Coronary artery (tissue), 2 donors: ENCODE measurements around the gene LPXN.

Experiments used
- DNase-seq: peaks from one replicate; pipeline ENCODE4 v3.0.0-alpha.2; 2017; ENCODE audit warnings: low spot score
- H3K27ac ChIP-seq, 2 donors: fragments of 200-600 bp; sonication (generic); one replicate each; pipeline ENCODE4 v1.5.1; 2016 to 2019
- H3K4me3 ChIP-seq: fragments of 200-600 bp; sonication (generic); 2 replicates; pipeline ENCODE4 v1.5.1; 2016; ENCODE audit warnings: mild to moderate bottlenecking, moderate library complexity
- TF ChIP-seq, protein P1 (sequence below): fragments of 200-600 bp; sonication (generic); IDR thresholded peaks from one replicate; pipeline ENCODE4 v1.5.1; 2019; ENCODE audit warnings: antibody characterized with exemption

Gene LPXN

DNA sequence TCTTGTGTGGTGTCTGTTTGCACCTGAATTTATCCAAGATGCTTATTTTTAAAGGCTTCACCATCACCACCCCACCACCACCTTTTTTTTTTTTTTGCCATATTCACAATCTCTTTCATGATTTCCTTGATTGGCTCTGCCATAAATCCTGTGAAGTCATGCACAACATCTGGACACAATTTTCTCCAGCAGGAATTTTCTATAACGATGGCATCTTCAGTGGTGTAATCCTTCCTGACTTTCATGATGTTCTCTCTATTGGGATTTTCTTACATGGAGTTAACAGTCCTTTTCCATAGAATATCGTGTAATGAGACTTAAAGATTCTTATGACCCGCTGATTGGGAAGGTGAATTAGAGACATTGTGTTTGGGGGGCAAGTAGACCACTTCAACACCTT lies 21.0 kb upstream of the LPXN start:
- TF ChIP-seq, protein P1, sequence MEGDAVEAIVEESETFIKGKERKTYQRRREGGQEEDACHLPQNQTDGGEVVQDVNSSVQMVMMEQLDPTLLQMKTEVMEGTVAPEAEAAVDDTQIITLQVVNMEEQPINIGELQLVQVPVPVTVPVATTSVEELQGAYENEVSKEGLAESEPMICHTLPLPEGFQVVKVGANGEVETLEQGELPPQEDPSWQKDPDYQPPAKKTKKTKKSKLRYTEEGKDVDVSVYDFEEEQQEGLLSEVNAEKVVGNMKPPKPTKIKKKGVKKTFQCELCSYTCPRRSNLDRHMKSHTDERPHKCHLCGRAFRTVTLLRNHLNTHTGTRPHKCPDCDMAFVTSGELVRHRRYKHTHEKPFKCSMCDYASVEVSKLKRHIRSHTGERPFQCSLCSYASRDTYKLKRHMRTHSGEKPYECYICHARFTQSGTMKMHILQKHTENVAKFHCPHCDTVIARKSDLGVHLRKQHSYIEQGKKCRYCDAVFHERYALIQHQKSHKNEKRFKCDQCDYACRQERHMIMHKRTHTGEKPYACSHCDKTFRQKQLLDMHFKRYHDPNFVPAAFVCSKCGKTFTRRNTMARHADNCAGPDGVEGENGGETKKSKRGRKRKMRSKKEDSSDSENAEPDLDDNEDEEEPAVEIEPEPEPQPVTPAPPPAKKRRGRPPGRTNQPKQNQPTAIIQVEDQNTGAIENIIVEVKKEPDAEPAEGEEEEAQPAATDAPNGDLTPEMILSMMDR = no peak
- DNase-seq = no peak
- H3K4me3 ChIP-seq = no peak overlapping the region
- H3K27ac ChIP-seq = no peak overlapping the region

DNA sequence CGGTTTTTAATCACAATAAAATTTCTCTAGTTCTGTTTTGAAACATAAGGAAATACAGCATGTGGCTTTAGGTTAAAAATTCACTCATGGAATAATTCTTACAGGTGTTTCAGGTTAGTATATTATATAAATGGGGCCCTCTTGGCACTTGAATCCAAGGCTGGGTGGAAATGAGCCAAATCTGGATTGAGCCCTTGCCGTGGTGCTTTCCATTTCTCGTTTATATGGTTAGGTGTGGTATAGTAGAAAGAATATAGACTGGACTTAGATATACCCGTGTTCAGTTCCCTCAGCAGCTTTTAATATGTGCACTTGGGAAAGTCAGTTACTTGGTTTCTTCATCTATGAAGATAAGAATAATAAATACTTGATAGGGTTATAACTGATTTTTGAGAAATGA lies 19.2 kb upstream of the LPXN start:
- H3K27ac ChIP-seq = no peak overlapping the region
- TF ChIP-seq, protein P1 = no peak
- DNase-seq = no peak

DNA sequence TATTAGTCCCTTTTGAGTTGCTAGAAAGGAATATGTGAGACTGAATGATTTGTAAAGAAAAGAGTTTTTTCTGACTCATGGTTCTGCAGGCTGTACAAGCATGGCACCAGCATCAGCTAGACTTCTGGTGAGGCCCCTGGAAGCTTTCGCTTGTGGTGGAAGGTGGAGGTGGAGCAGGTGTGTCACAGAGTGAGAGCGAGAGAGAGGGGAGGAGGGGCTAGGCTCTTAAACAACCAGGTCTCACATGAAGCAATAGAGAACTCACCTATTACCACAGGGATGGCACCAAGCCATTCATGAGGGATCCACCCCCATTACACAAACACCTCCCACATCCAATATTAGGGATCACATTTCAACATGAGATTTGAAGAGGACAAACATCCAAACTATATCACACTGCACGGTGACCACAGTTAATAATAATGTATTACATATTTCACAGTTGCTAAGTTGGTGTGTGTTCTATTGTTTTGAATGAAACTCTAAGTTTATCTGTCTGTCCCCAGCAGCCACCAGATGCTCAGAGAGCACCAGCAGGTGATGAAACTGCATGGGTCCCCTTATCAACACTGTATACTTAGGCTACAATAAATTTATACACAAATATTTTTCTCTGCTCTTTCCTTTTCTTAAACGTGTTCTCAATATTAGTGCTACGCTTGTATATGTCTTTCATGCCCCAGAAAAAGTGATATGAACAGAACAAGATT lies 17.3 kb upstream of the LPXN start:
- no peak for DNase-seq
- no peak overlapping the region for H3K27ac ChIP-seq
- H3K4me3 ChIP-seq = no peak overlapping the region
- TF ChIP-seq, protein P1 = no peak

More for the DNA sequence above, 19.2 kb upstream of the LPXN start:
- H3K4me3 ChIP-seq = no peak overlapping the region

DNA sequence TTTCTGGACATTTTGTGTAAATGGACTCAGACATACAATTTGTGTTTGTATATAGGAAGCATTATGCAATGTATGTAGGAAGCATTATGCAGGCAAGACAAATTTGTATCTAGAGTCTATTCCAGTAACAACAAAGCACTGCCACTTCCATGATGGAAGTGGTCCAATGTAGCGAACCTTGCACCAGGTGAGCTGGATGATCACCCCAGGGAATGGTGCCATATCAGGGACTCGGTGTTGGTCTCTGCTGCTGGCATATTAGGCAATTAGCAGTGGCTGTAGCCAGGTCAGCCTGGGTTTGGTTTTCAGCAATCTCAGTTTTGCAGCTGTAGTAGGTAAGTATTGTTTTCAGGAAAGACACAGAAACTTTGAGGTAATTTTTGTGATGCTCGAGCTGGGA lies 16.0 kb upstream of the LPXN start:
- H3K4me3 ChIP-seq = no peak overlapping the region
- H3K27ac ChIP-seq = no peak overlapping the region
- TF ChIP-seq, protein P1 = no peak
- DNase-seq = no peak

DNA sequence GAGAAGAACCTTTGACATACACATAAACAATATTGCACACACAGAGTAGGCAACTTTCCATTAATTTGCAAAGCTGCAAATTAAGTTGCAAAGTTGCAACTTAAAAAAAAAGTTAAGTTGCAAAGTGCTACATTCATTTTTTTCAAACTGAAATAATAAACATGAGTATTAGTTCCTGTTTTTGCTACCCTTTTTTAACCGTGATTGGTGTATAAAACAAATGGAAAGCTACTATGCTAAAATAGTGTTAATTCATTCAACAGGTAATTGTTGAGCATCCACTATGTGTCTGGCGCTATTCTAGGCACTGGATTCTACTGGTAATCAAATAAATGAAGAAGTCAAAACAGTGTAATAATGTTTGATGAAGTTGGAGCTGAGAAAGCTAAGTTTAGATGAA lies 11.3 kb upstream of the LPXN start:
- H3K4me3 ChIP-seq = no peak overlapping the region
- no peak for DNase-seq
- TF ChIP-seq, protein P1 = no peak
- H3K27ac ChIP-seq = no peak overlapping the region

DNA sequence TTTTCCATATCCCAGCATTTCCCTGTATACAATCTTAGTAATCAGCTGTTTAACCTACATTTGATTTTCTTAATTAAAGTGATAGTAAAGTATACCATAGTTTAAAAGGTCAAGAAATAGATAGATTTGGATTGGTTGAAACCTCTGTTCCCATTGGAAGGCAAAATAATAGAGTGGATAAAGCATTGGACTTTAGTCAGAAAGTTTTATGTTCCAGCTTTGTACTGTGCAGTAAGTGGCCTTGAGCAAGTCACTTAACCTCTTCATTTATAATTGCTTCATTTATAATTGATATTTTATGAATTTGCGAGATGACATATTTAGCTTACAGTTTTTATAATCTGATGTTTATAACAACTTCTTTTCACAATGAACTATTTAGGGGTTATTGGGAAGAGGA lies 6.8 kb upstream of the LPXN start:
- H3K27ac ChIP-seq = no peak overlapping the region

DNA sequence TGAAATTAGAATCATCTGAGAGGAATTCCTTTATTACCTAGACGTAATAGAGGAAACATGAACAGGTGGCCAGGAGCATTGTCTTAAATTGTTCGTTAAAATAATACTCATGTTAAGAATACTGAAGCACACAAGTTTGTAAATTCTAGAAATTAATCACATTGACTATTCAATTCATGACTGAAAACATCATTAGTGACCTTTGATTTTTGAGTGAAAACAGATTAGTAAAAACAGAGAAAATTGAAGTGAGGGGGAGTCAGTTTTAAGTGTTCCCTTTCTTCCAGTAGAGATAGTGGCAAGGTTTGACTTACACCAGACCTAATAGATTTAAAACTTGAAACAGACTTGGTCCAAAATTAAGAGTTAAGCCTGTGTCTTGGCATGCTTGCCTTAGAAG lies 4.7 kb upstream of the LPXN start:
- peak overlapping the region; percentile 99 for H3K4me3 ChIP-seq
- TF ChIP-seq, protein P1 = no peak
- peak overlapping the region; percentile 18 to 100 for H3K27ac ChIP-seq
- DNase-seq = no peak

More for the DNA sequence above, 6.8 kb upstream of the LPXN start:
- no peak overlapping the region for H3K4me3 ChIP-seq
- no peak for DNase-seq
- TF ChIP-seq, protein P1 = no peak
